A549 treated with CpdA at 1 μM for 4 hours (cell line): ENCODE measurements around the gene ZNF841. TPM values are rescaled to one million over a fixed set of nuclear protein-coding genes. Genes with fewer than 3 reads are reported as not detected.

ENCODE experiments used
- total RNA-seq: library from RNA; stranded (reverse); fragments of 200-300 nt; extraction: Qiagen RNA extraction; gene quantifications from 5 replicates; pipeline ENCODE4 v1.2.3, GENCODE V29; 2022; ENCODE audit warnings: low read depth

The ZNF841 gene
- 2.0 to 2.5 TPM (median 2.4 TPM) in 5 replicates for total RNA-seq

GRCh38 chr19:52095172-52096014 lies at the start of gene ZNF841:
TSS of gene ZNF841 (minus strand) at chr19:52095765. CDS start at chr19:52084801, 10,964 bp downstream.

GRCh38 chr19:52139252-52140031 lies 43.9 kb upstream of the ZNF841 start, which contains the start of gene ZNF616:
TSS of gene ZNF616 (minus strand) at chr19:52139938. CDS start at chr19:52130512, 9,426 bp downstream.

GRCh38 chr19:52048555-52049501 lies 46.7 kb downstream of the ZNF841 start, which contains the start of gene ZNF432:
TSS of gene ZNF432 (minus strand) at chr19:52048838. CDS start at chr19:52046868, 1,970 bp downstream.

GRCh38 chr19:52028027-52028779 lies 67.4 kb downstream of the ZNF841 start, which contains the start of gene ZNF614:
TSS of gene ZNF614 (minus strand) at chr19:52028379. CDS start at chr19:52025745, 2,634 bp downstream.

Other genes starting within 250 kb of the ZNF841 start
- gene ZNF577, start 207.8 kb downstream of the ZNF841 start, total RNA-seq = 0.06 to 0.15 TPM (median 0.09 TPM) in 4 of 5 replicates, not detected in the other
- gene ZNF649, start 190.7 kb downstream of the ZNF841 start, total RNA-seq = 0.13 to 0.45 TPM (median 0.20 TPM) in 5 replicates
- gene ZNF613, start 168.3 kb downstream of the ZNF841 start, total RNA-seq = 0.89 to 1.4 TPM (median 1.0 TPM) in 5 replicates
- 3.4 to 5.2 TPM (median 4.7 TPM) in 5 replicates for gene ZNF350, start 108.9 kb downstream of the ZNF841 start, total RNA-seq
- 3.1 to 4.6 TPM (median 4.1 TPM) in 5 replicates for gene ZNF615, start 87.6 kb downstream of the ZNF841 start, total RNA-seq
- 3.0 to 4.3 TPM (median 3.4 TPM) in 5 replicates for gene ZNF614, start 67.4 kb downstream of the ZNF841 start, total RNA-seq
- gene ZNF432, start 46.9 kb downstream of the ZNF841 start, total RNA-seq = 1.5 to 1.8 TPM (median 1.7 TPM) in 5 replicates
- gene ZNF616, start 44.2 kb upstream of the ZNF841 start, total RNA-seq = 0.48 to 1.0 TPM (median 0.86 TPM) in 5 replicates
- 0.73 to 1.0 TPM (median 0.92 TPM) in 5 replicates for gene ZNF836, start 75.9 kb upstream of the ZNF841 start, total RNA-seq
- 169 to 313 TPM (median 298 TPM) in 5 replicates for gene PPP2R1A, start 94.3 kb upstream of the ZNF841 start, total RNA-seq
- 6.5 to 11.9 TPM (median 8.5 TPM) in 5 replicates for gene ZNF766, start 173.8 kb upstream of the ZNF841 start, total RNA-seq
- 7.5 to 20.9 TPM (median 18.0 TPM) in 5 replicates for gene ZNF480, start 201.4 kb upstream of the ZNF841 start, total RNA-seq
- gene ZNF610, start 240.5 kb upstream of the ZNF841 start, total RNA-seq = not detected in 5 replicates